H1 (cell line): ENCODE measurements around the gene ZNF598. TPM values are rescaled to one million over a fixed set of nuclear protein-coding genes. Genes with fewer than 3 reads are reported as not detected.

Experiments used
- CTCF ChIA-PET: fragments of 300-600 bp; sonication (Branson Sonifier 250); formaldehyde crosslinking; loops from one replicate; lab custom pipeline; 2021; ENCODE audit not compliant: partially characterized antibody; lab: Charles Lee
- POLR2A ChIA-PET: fragments of 300-600 bp; sonication (Branson Sonifier 250); formaldehyde crosslinking; loops from one replicate; lab custom pipeline; 2021; ENCODE audit warnings: inconsistent platforms; ENCODE audit not compliant: partially characterized antibody; lab: Charles Lee
- DNase-seq, 2 experiments: peaks; one replicate each; pipeline versions ENCODE4 v3.0.0 to v3.0.0-alpha.2; 2010 to 2022; ENCODE audit warnings: low spot score in 2 of 2, low read depth in 1 of 2, mixed read lengths in 1 of 2
- FAIRE-seq: peaks from 2 replicates; lab custom pipeline; 2011; peaks lifted over from hg19 to GRCh38; lab: Jason Lieb, UNC
- H2AFZ ChIP-seq: 2 replicates; pipeline ENCODE4 v1.8.1; 2012; ENCODE audit warnings: low read length, inconsistent platforms
- H2AK5ac ChIP-seq: 2 replicates; pipeline ENCODE4 v1.6.1; 2013; ENCODE audit warnings: low read depth, low read length
- H2BK120ac ChIP-seq: replicated peaks from 2 replicates; pipeline ENCODE3; 2013; ENCODE audit warnings: low read depth, low read length, inconsistent platforms
- H2BK12ac ChIP-seq: 2 replicates; pipeline ENCODE4 v1.6.1; 2013; ENCODE audit warnings: low read depth, low read length
- H2BK15ac ChIP-seq: 2 replicates; pipeline ENCODE4 v1.6.1; 2013; ENCODE audit warnings: low read length
- H2BK20ac ChIP-seq: 2 replicates; pipeline ENCODE4 v1.6.1; 2013; ENCODE audit warnings: low read length
- H2BK5ac ChIP-seq: 2 replicates; pipeline ENCODE4 v1.6.1; 2013; ENCODE audit warnings: low read depth, low read length
- H3K14ac ChIP-seq: 2 replicates; pipeline ENCODE4 v1.6.1; 2013; ENCODE audit warnings: inconsistent platforms; ENCODE audit not compliant: insufficient read length
- H3K18ac ChIP-seq: 2 replicates; pipeline ENCODE4 v1.6.1; 2013; ENCODE audit warnings: low read length; ENCODE audit errors: extremely low read depth
- H3K23ac ChIP-seq: 2 replicates; pipeline ENCODE4 v1.6.1; 2013; ENCODE audit warnings: inconsistent platforms; ENCODE audit not compliant: insufficient read length
- H3K23me2 ChIP-seq: 2 replicates; pipeline ENCODE4 v1.6.1; 2013; ENCODE audit warnings: low read depth, low read length
- H3K27ac ChIP-seq: 2 replicates; pipeline ENCODE4 v1.6.1; 2011; ENCODE audit warnings: low read depth, low read length, inconsistent platforms
- H3K27me3 ChIP-seq, 4 experiments: replicated peaks in 1 of 4; 1 replicate in 1 of 4; 2 replicates in 3 of 4; pipeline versions ENCODE4 v1.6.1 to v1.8.1; 2011 to 2013; ENCODE audit warnings: low read length in 3 of 4, mild to moderate bottlenecking in 3 of 4, inconsistent platforms in 2 of 4, mixed read lengths in 2 of 4, moderate library complexity in 1 of 4; ENCODE audit not compliant: control insufficient read depth in 3 of 4, insufficient read depth in 3 of 4; ENCODE audit errors: extremely low read depth in 1 of 4
- H3K36me3 ChIP-seq, 4 experiments: 2 replicates each; pipeline versions ENCODE4 v1.6.1 to v1.8.1; 2011 to 2013; ENCODE audit warnings: mild to moderate bottlenecking in 4 of 4, low read length in 3 of 4, moderate library complexity in 2 of 4, control low read depth in 1 of 4, inconsistent platforms in 1 of 4; ENCODE audit not compliant: insufficient read depth in 4 of 4, control insufficient read depth in 2 of 4
- H3K4ac ChIP-seq: replicated peaks from 2 replicates; pipeline ENCODE3; 2013; ENCODE audit warnings: low read length, low read depth, mixed read lengths, inconsistent platforms; ENCODE audit not compliant: insufficient read length
- H3K4me1 ChIP-seq, 4 experiments: replicated peaks in 1 of 4; 1 replicate in 1 of 4; 2 replicates in 3 of 4; pipeline versions ENCODE4 v1.6.1 to v1.8.1; 2011 to 2013; ENCODE audit warnings: low read length in 3 of 4, inconsistent platforms in 2 of 4, mixed read lengths in 1 of 4; ENCODE audit not compliant: insufficient read depth in 4 of 4, control insufficient read depth in 3 of 4
- H3K4me2 ChIP-seq, 2 experiments: 2 replicates each; pipeline versions ENCODE4 v1.6.1 to v1.8.1; 2011 to 2013; ENCODE audit warnings: low read depth in 2 of 2, low read length in 2 of 2, control low read depth in 1 of 2, inconsistent platforms in 1 of 2, mild to moderate bottlenecking in 1 of 2; ENCODE audit not compliant: insufficient read depth in 1 of 2
- H3K4me3 ChIP-seq, 4 experiments: fragments of 200-600, 300-600 bp in 1 of 4; sonication (generic), shearing (Covaris generic), sonication (Bioruptor Twin) in 1 of 4; 2 replicates each; pipeline versions ENCODE4 v1.5.1 to v1.8.1; 2011 to 2016; ENCODE audit warnings: low read length in 4 of 4, low read depth in 3 of 4, control low read depth in 2 of 4, inconsistent platforms in 2 of 4, mild to moderate bottlenecking in 2 of 4, mixed read lengths in 1 of 4, moderate library complexity in 1 of 4; ENCODE audit not compliant: insufficient read depth in 2 of 4; ENCODE audit errors: extremely low read depth in 1 of 4
- H3K56ac ChIP-seq: replicated peaks from 2 replicates; pipeline ENCODE3; 2013; ENCODE audit warnings: low read depth, mild to moderate bottlenecking, mixed read lengths, low read length, inconsistent platforms; ENCODE audit not compliant: insufficient read length
- H3K79me1 ChIP-seq: 2 replicates; pipeline ENCODE4 v1.6.1; 2013; ENCODE audit warnings: low read depth, low read length, control low read depth
- H3K79me2 ChIP-seq, 2 experiments: 2 replicates each; pipeline versions ENCODE4 v1.6.1 to v1.8.1; 2012 to 2013; ENCODE audit warnings: low read length in 2 of 2, mild to moderate bottlenecking in 2 of 2, inconsistent platforms in 1 of 2; ENCODE audit not compliant: insufficient read depth in 2 of 2, control insufficient read depth in 1 of 2
- H3K9ac ChIP-seq, 4 experiments: replicated peaks in 1 of 4; 1 replicate in 1 of 4; 2 replicates in 3 of 4; pipeline versions ENCODE4 v1.6.1 to v1.8.1; 2011 to 2013; ENCODE audit warnings: low read depth in 3 of 4, low read length in 3 of 4, control low read depth in 2 of 4, mild to moderate bottlenecking in 2 of 4, moderate library complexity in 2 of 4, inconsistent platforms in 1 of 4; ENCODE audit errors: extremely low read depth in 1 of 4
- H3K9me3 ChIP-seq, 2 experiments: 2 replicates each; pipeline versions ENCODE4 v1.6.1 to v1.8.1; 2012 to 2013; ENCODE audit warnings: mild to moderate bottlenecking in 2 of 2, moderate library complexity in 2 of 2, control low read depth in 1 of 2, inconsistent platforms in 1 of 2, low read depth in 1 of 2, low read length in 1 of 2, mixed read lengths in 1 of 2; ENCODE audit not compliant: insufficient read depth in 2 of 2
- H4K20me1 ChIP-seq, 2 experiments: replicated peaks in 1 of 2; 2 replicates each; pipeline versions ENCODE3 to v1.8.1; 2011 to 2013; ENCODE audit warnings: inconsistent platforms in 2 of 2, low read length in 2 of 2, mild to moderate bottlenecking in 1 of 2; ENCODE audit not compliant: insufficient read depth in 2 of 2, control insufficient read depth in 1 of 2
- H4K5ac ChIP-seq: 2 replicates; pipeline ENCODE4 v1.6.1; 2013; ENCODE audit warnings: low read length, low read depth, mixed read lengths, inconsistent platforms; ENCODE audit not compliant: insufficient read length
- H4K8ac ChIP-seq: 2 replicates; pipeline ENCODE4 v1.8.0; 2013; ENCODE audit warnings: mild to moderate bottlenecking, moderate library complexity, low read length, inconsistent platforms; ENCODE audit not compliant: insufficient read depth; ENCODE audit errors: extremely low read depth
- H4K91ac ChIP-seq: replicated peaks from 2 replicates; pipeline ENCODE3; 2013; ENCODE audit warnings: low read length, mixed read lengths, inconsistent platforms; ENCODE audit not compliant: insufficient read length
- CBX8 ChIP-seq: fragments of 300-800, 300-1000 bp; sonication (generic); IDR thresholded peaks from 2 replicates; pipeline ENCODE4 v1.7.1; 2016; ENCODE audit warnings: low read depth, low read length, borderline replicate concordance
- CEBPB ChIP-seq: IDR thresholded peaks from 2 replicates; pipeline ENCODE4 v1.6.1; 2012; ENCODE audit warnings: low read depth, low read length
- CHD2 ChIP-seq: IDR thresholded peaks from 2 replicates; pipeline ENCODE4 v1.6.1; 2012; ENCODE audit warnings: low read length, improper control_type of control experiment
- EGR1 ChIP-seq: IDR thresholded peaks from 2 replicates; pipeline ENCODE4 v1.6.1; 2011; ENCODE audit warnings: low read depth, low read length, borderline replicate concordance
- HDAC2 ChIP-seq, 2 experiments: fragments of 300-600 bp in 1 of 2; sonication (generic) in 1 of 2; IDR thresholded peaks; 2 replicates each; pipeline ENCODE4 v1.6.1; 2011 to 2012; ENCODE audit warnings: low read depth in 2 of 2, low read length in 2 of 2, mild to moderate bottlenecking in 2 of 2, moderate library complexity in 2 of 2, borderline replicate concordance in 1 of 2, inconsistent platforms in 1 of 2
- JUND ChIP-seq: IDR thresholded peaks from 2 replicates; pipeline ENCODE4 v1.6.1; 2011; ENCODE audit warnings: mild to moderate bottlenecking, improper control_type of control experiment, low read length
- KDM4A ChIP-seq: IDR thresholded peaks from one replicate; pipeline ENCODE4 v1.7.1; 2012; ENCODE audit warnings: low read depth, mild to moderate bottlenecking, moderate library complexity, low read length, inconsistent platforms; ENCODE audit not compliant: severe bottlenecking
- KDM5A ChIP-seq: fragments of 200-600 bp; IDR thresholded peaks from 2 replicates; pipeline ENCODE4 v1.7.1; 2012; ENCODE audit warnings: mild to moderate bottlenecking, low read length, inconsistent platforms, mixed read lengths
- MAFK ChIP-seq: IDR thresholded peaks from 2 replicates; pipeline ENCODE4 v1.6.1; 2012; ENCODE audit warnings: low read depth, mild to moderate bottlenecking, improper control_type of control experiment, low read length
- RNF2 ChIP-seq: fragments of 200-900, 300-1000 bp; sonication (generic); IDR thresholded peaks from 2 replicates; pipeline ENCODE4 v1.7.1; 2016; ENCODE audit warnings: borderline replicate concordance, low read depth, mild to moderate bottlenecking, antibody characterized with exemption, low read length; ENCODE audit not compliant: poor library complexity, severe bottlenecking; ENCODE audit errors: missing control alignments
- SAP30 ChIP-seq: fragments of 300-600 bp; sonication (generic); IDR thresholded peaks from 2 replicates; pipeline ENCODE4 v1.7.1; 2012; ENCODE audit warnings: low read length, moderate library complexity, mild to moderate bottlenecking, inconsistent platforms; ENCODE audit not compliant: insufficient read depth, insufficient replicate concordance
- WGBS, 2 experiments: shearing (Covaris generic) in 1 of 2; methylation state at CpG; one replicate each; pipeline versions ENCODE4 v1.1.6 to v1.1.7; 2013 to 2015; ENCODE audit warnings: low lambda C conversion rate in 2 of 2, mixed read lengths in 2 of 2, inconsistent platforms in 1 of 2, low coverage in 1 of 2, missing lambda C conversion rate in 1 of 2; ENCODE audit not compliant: insufficient replicate concordance in 2 of 2, insufficient coverage in 1 of 2, insufficient read length in 1 of 2; ENCODE audit errors: extremely low coverage in 1 of 2, missing lambda C conversion rate in 1 of 2; 5-methylcytosine and 5-hydroxymethylcytosine counted together
- polyA plus RNA-seq, 7 experiments: library from polyadenylated mRNA; depleted of rRNA in 3 of 7; stranded (reverse) in 5 of 7; unstranded in 2 of 7; fragments of >200 nt in 5 of 7; fragments of 200-250 nt in 2 of 7; gene quantifications; 1 replicate in 5 of 7; 2 replicates in 1 of 7; 4 replicates in 1 of 7; pipeline versions ENCODE4 v1.2.1 to v1.2.3, GENCODE V29; 2011 to 2013; ENCODE audit warnings: missing spikeins in 2 of 7, mixed read lengths in 2 of 7
- total RNA-seq: library from RNA; stranded (reverse); fragmentation: NEBNext Ultra II Directional; extraction: Animal tissue kit (Norgen Biotek cat#: 25700); gene quantifications from 2 replicates; pipeline ENCODE4 v1.2.1, GENCODE V29; 2021
- TF ChIP-seq, protein P1 (sequence below): IDR thresholded peaks from 2 replicates; pipeline ENCODE4 v1.6.1; 2011; ENCODE audit warnings: low read depth, mild to moderate bottlenecking, low read length; ENCODE audit not compliant: insufficient read depth

ZNF598 gene
- total and polyA plus RNA-seq, 2 of the 8 experiments (the other 6 are each of a cell fraction or from before 2014, with no cell fraction given): 29.3 to 47.6 TPM

DNA sequence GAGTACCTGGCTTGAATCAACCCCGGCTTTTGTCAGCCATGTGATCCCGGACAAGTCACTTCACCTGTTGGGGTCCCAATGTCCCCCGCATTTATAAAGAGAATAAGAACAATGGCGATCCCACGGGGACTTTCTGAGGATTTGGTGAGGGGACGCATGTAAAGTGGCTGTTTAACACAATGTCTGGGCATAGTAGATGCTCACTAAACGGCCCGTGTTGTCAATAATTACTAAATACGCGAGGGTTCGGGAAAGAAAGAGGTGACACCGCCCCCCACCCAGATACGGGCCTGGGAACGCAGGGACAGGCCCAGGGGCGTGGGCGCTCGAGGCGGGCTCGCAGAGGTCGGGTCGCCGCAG is 18.1 kb downstream of the ZNF598 start:
- Histone ChIP-seq H3K4ac (no peak overlapping the region), H4K20me1 (peaks cover 7 to 8% of the 10 kb centered on the region in 2 experiments), H3K4me1 (peaks cover 0 to 24% (median 18%) of the 10 kb centered on the region in 4 experiments; a peak in 6 of 7 replicates), H4K8ac (peak overlapping the region; percentile 36; the same call in 1 of the 2 replicates), H3K27ac (no peak overlapping the region), H2AK5ac (no peak overlapping the region), H3K14ac (no peak overlapping the region), H2BK12ac (no peak overlapping the region), H3K36me3 (no peaks in the 10 kb centered on the region; a peak in 1 of 8 replicates), H3K9ac (no peak overlapping the region), H4K91ac (peak overlapping the region; percentile 74), H3K23me2 (peaks cover 22% of the 10 kb centered on the region; the same call in 1 of the 2 replicates), H3K56ac (no peak overlapping the region), H3K9me3 (no peaks in the 10 kb centered on the region), H3K4me2 (peak overlapping the region; percentile 83 to 91), H2BK120ac (no peak overlapping the region), H3K79me1 (no peaks in the 10 kb centered on the region), H2BK5ac (no peak overlapping the region; the same call in 1 of the 2 replicates), H3K4me3 (peak overlapping the region; percentile 5 to 77 (median 22); a peak in 4 of 8 replicates), H2BK15ac (no peak overlapping the region; the same call in 1 of the 2 replicates), H3K18ac (peak overlapping the region; percentile 60; the same call in 1 of the 2 replicates), H2BK20ac (peak overlapping the region; percentile 72; the same call in 1 of the 2 replicates), H4K5ac (no peak overlapping the region), H3K79me2 (no peaks in the 10 kb centered on the region), H3K27me3 (peaks cover 4 to 37% (median 24%) of the 10 kb centered on the region in 4 experiments), H2AFZ (no peak overlapping the region), H3K23ac (no peak overlapping the region)
- CTCF ChIA-PET: interaction anchor here (1.4 to 6.8 kb wide), 3 partner anchors 10 to 99 kb away, joined by 3 to 55 read pairs (median 5); partner anchors contain the start of gene NOXO1
- TF ChIP-seq HDAC2 (IDR thresholded peaks at IDR 0.05; ENCODE audit: borderline replicate concordance in 1 of 2, low read depth in 2 of 2, low read length in 2 of 2) (0 out of 4 replicates have a peak, but pooled peaks of 1 of the 2 experiments have one; percentile 26), CBX8 (no peak), RNF2 (no peak), MAFK (no peak), KDM4A (peak; percentile 3), KDM5A (no peak), JUND (no peak), EGR1 (no peak), SAP30 (no peak), CEBPB (no peak), CHD2 (no peak)
- TF ChIP-seq, protein P1, sequence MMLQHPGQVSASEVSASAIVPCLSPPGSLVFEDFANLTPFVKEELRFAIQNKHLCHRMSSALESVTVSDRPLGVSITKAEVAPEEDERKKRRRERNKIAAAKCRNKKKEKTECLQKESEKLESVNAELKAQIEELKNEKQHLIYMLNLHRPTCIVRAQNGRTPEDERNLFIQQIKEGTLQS: no peak
- no peak for DNase-seq
- FAIRE-seq: no peak
- WGBS, 2 experiments: 24% methylated on average over 22 of the region's 22 CpGs; no CpG with 5 or more reads in 1 of the 2 experiments
- POLR2A ChIA-PET: interaction anchor here (0.6 to 28.2 kb wide), 11 partner anchors 8 to 381 kb away, joined by 3 to 736 read pairs (median 7); partner anchors contain the start of genes GFER, NDUFB10, NOXO1 and NPW
